K562 (cell line): ENCODE measurements around the gene CACNA1E. TPM values are rescaled to one million over a fixed set of nuclear protein-coding genes. Genes with fewer than 3 reads are reported as not detected.

ENCODE experiments used
- ATAC-seq: fragments of 200-7000 bp; cut with Tn5 transposase; 3 replicates; pipeline ENCODE4 v1.9.1; 2020; ENCODE audit warnings: moderate library complexity
- BruUV-seq: library from RNA; stranded (reverse); fragments of 400-500 nt; replicated peaks from 2 replicates; lab custom pipeline; 2021; lab: Mats Ljungman, UMichigan
- CTCF ChIA-PET: fragments of 300-600 bp; formaldehyde crosslinking; extraction: SDS; loops from one replicate; lab custom pipeline; 2021; ENCODE audit warnings: low intra/inter-chr PET ratio; lab: Yijun Ruan, JAX
- POLR2A ChIA-PET: fragments of 300-600, 350-650 bp; sonication (Branson Sonifier 250); formaldehyde crosslinking; extraction: SDS; loops from one replicate; lab custom pipeline; 2021; ENCODE audit warnings: antibody characterized with exemption, inconsistent platforms; lab: Yijun Ruan, JAX
- DNase-seq, 4 experiments: peaks; one replicate each; pipeline versions ENCODE4 v3.0.0 to v3.0.0-alpha.2; 2011 to 2018; ENCODE audit warnings: low spot score in 3 of 4, mixed read lengths in 3 of 4; ENCODE audit errors: extremely low read depth in 1 of 4
- FAIRE-seq: peaks from 2 replicates; lab custom pipeline; 2011; peaks lifted over from hg19 to GRCh38; lab: Jason Lieb, UNC
- H2AFZ ChIP-seq: 2 replicates; pipeline ENCODE4 v1.6.0; 2011; ENCODE audit warnings: low read depth, low read length, control low read depth, inconsistent platforms
- H3K27ac ChIP-seq: fragments of 200-600 bp; 3 replicates; pipeline ENCODE4 v1.8.0; 2011; ENCODE audit warnings: low read depth, mild to moderate bottlenecking, control low read depth, inconsistent platforms, low read length, moderate library complexity, mixed read lengths; ENCODE audit errors: extremely low read depth
- H3K27me3 ChIP-seq, 2 experiments: fragments of 300-600 bp in 1 of 2; 2 replicates in 1 of 2; 3 replicates in 1 of 2; pipeline versions ENCODE4 v1.6.0 to v1.8.0; 2011; ENCODE audit warnings: inconsistent platforms in 2 of 2, low read length in 2 of 2, mild to moderate bottlenecking in 1 of 2, mixed read lengths in 1 of 2, moderate library complexity in 1 of 2; ENCODE audit not compliant: control insufficient read depth in 2 of 2, insufficient read depth in 2 of 2
- H3K36me3 ChIP-seq: fragments of 300-600 bp; 3 replicates; pipeline ENCODE4 v1.8.0; 2011; ENCODE audit warnings: mild to moderate bottlenecking, low read length, inconsistent platforms; ENCODE audit not compliant: control insufficient read depth, insufficient read depth
- H3K4me1 ChIP-seq, 2 experiments: fragments of 200-600 bp in 1 of 2; replicated peaks in 1 of 2; 2 replicates in 1 of 2; 3 replicates in 1 of 2; pipeline versions ENCODE4 v1.5.1 to v1.8.0; 2011; ENCODE audit warnings: inconsistent platforms in 2 of 2, low read length in 2 of 2, mild to moderate bottlenecking in 1 of 2, mixed read lengths in 1 of 2, moderate library complexity in 1 of 2; ENCODE audit not compliant: control insufficient read depth in 2 of 2, insufficient read depth in 2 of 2
- H3K4me2 ChIP-seq: 2 replicates; pipeline ENCODE4 v1.6.1; 2011; ENCODE audit warnings: low read length, control low read depth, inconsistent platforms, mixed read lengths; ENCODE audit not compliant: insufficient read depth
- H3K4me3 ChIP-seq: fragments of 200-600 bp; sonication (generic), shearing (Covaris generic); 2 replicates; pipeline ENCODE4 v1.5.1; 2016; ENCODE audit warnings: control low read depth, inconsistent platforms
- H3K79me2 ChIP-seq: fragments of 200-600 bp; 3 replicates; pipeline ENCODE4 v1.8.0; 2011; ENCODE audit warnings: low read length, inconsistent platforms; ENCODE audit not compliant: control insufficient read depth, insufficient read depth
- H3K9ac ChIP-seq, 2 experiments: 2 replicates each; pipeline versions ENCODE4 v1.6.0 to v1.6.1; 2011; ENCODE audit warnings: low read depth in 2 of 2, low read length in 2 of 2, control low read depth in 1 of 2, inconsistent platforms in 1 of 2, mild to moderate bottlenecking in 1 of 2, mixed read lengths in 1 of 2; ENCODE audit not compliant: insufficient read depth in 1 of 2
- H3K9me1 ChIP-seq: one replicate; pipeline ENCODE4 v1.6.0; 2011; ENCODE audit warnings: inconsistent platforms, mild to moderate bottlenecking, low read length, moderate library complexity; ENCODE audit not compliant: control insufficient read depth, insufficient read depth
- H3K9me3 ChIP-seq: replicated peaks from 2 replicates; pipeline ENCODE4 v1.5.1; 2011; ENCODE audit warnings: low read depth, low read length, inconsistent platforms; ENCODE audit not compliant: control insufficient read depth, insufficient read depth
- H4K20me1 ChIP-seq: replicated peaks from 2 replicates; pipeline ENCODE4 v1.6.1; 2011; ENCODE audit warnings: low read length, inconsistent platforms, mixed read lengths; ENCODE audit not compliant: control insufficient read depth, insufficient read depth
- ADNP ChIP-seq: fragments of 200-800 bp; sonication (Bioruptor generic); IDR thresholded peaks from 2 replicates; pipeline ENCODE4 v1.6.1; 2016; ENCODE audit warnings: missing genetic modification characterization, missing compliant biosample characterization
- ATF3 ChIP-seq, 2 experiments: fragments of 450-650 bp in 1 of 2; sonication (generic) in 1 of 2; formaldehyde crosslinking in 1 of 2; IDR thresholded peaks in 1 of 2; conservative IDR thresholded peaks in 1 of 2; 2 replicates each; pipeline versions ENCODE4 v1.6.1 to v1.8.1; 2016 to 2023; ENCODE audit warnings: mild to moderate bottlenecking in 2 of 2, moderate library complexity in 2 of 2, inconsistent platforms in 1 of 2, missing genetic modification reagents in 1 of 2
- EHMT2 ChIP-seq: fragments of 450-650 bp; IDR thresholded peaks from 2 replicates; pipeline ENCODE4 v1.6.1; 2018; ENCODE audit warnings: antibody characterized with exemption
- HNRNPUL1 ChIP-seq: fragments of 200-400 bp; formaldehyde crosslinking; IDR thresholded peaks from 2 replicates; pipeline ENCODE4 v1.6.1; 2017; ENCODE audit warnings: low read length
- HOMEZ ChIP-seq: fragments of 250-450 bp; sonication (Bioruptor Pico); IDR thresholded peaks from 2 replicates; pipeline ENCODE4 v1.4.0; 2020; ENCODE audit warnings: mild to moderate bottlenecking, moderate library complexity
- ILK ChIP-seq: fragments of 450-650 bp; IDR thresholded peaks from 2 replicates; pipeline ENCODE4 v1.6.1; 2016; ENCODE audit warnings: missing genetic modification characterization, low read depth, mild to moderate bottlenecking, missing compliant biosample characterization, moderate library complexity, borderline replicate concordance
- KDM2B ChIP-seq: fragments of 250-450 bp; sonication (Bioruptor Pico); IDR thresholded peaks from 2 replicates; pipeline ENCODE4 v1.8.0; 2021; ENCODE audit warnings: mild to moderate bottlenecking, moderate library complexity
- LARP7 ChIP-seq: fragments of 450-650 bp; IDR thresholded peaks from 2 replicates; pipeline ENCODE4 v1.6.1; 2016
- NFE2 ChIP-seq: IDR thresholded peaks from 2 replicates; pipeline ENCODE4 v1.6.1; 2014; ENCODE audit warnings: antibody characterized with exemption, low read depth
- NUFIP1 ChIP-seq: fragments of 450-650 bp; IDR thresholded peaks from 2 replicates; pipeline ENCODE4 v1.6.1; 2018; ENCODE audit not compliant: partially characterized antibody
- OTX1 ChIP-seq: fragments of 450-650 bp; formaldehyde crosslinking; IDR thresholded peaks from 2 replicates; pipeline ENCODE4 v1.4.0; 2022; ENCODE audit warnings: mild to moderate bottlenecking
- PML ChIP-seq: IDR thresholded peaks from 2 replicates; pipeline ENCODE4 v1.6.1; 2012; ENCODE audit warnings: low read length, inconsistent platforms
- TCF7L2 ChIP-seq: fragments of 150-350 bp; IDR thresholded peaks from 2 replicates; pipeline ENCODE4 v1.6.1; 2016; ENCODE audit warnings: low read depth, mild to moderate bottlenecking, low read length, moderate library complexity
- whole genome bisulfite sequencing: fragments of 100-300 bp; shearing (Covaris generic); methylation state at CpG from one replicate; pipeline ENCODE4 v1.1.6; 2016; ENCODE audit warnings: low coverage, mixed read lengths; ENCODE audit not compliant: insufficient coverage; ENCODE audit errors: missing lambda C conversion rate; 5-methylcytosine and 5-hydroxymethylcytosine counted together
- in situ Hi-C: fragments of 300-500 bp; cut with MboI; formaldehyde crosslinking; loops from 4 replicates; pipeline ENCODE4 v1.15.0; 2018; ENCODE audit warnings: inconsistent platforms, mixed read lengths
- intact Hi-C: fragments of 100-400 bp; cut with micrococcal nuclease; formaldehyde crosslinking; loops from 2 replicates; pipeline ENCODE4 v1.14.2; 2022
- polyA plus RNA-seq, 8 experiments: library from polyadenylated mRNA; depleted of rRNA in 4 of 8; stranded (reverse) in 5 of 8; unstranded in 3 of 8; fragments of >200 nt; fragmentation: Nextera tagmentation in 2 of 8; fragmentation: Illumina TruSeq in 1 of 8; extraction: Ambion mirVana in 2 of 8; extraction: Trizol in 1 of 8; gene quantifications; 2 replicates each; pipeline versions ENCODE4 v1.2.1 to v1.2.3, GENCODE V29; 2011 to 2014; ENCODE audit warnings: inconsistent platforms in 1 of 8, missing spikeins in 1 of 8
- total RNA-seq, 7 experiments: library from RNA; depleted of rRNA in 6 of 7; stranded (reverse); fragments of >200 nt in 6 of 7; fragmentation: Illumina TruSeq in 2 of 7; extraction: Trizol in 2 of 7; gene quantifications; 2 replicates each; pipeline versions ENCODE4 v1.2.1 to v1.2.3, GENCODE V29; 2011 to 2021; ENCODE audit warnings: low replicate concordance in 1 of 7

CACNA1E gene
- total and polyA plus RNA-seq, 9 of the 15 experiments (the other 6 are each of a cell fraction or from before 2014, with no cell fraction given) = under 0.01 to 0.04 TPM; not detected in 7

GRCh38 chr1:181484821-181485220 is 1.5 kb downstream of the CACNA1E start:
- intact Hi-C loops = no loop called here
- ChIA-PET CTCF (no interaction called here), POLR2A (no interaction called here)
- in situ Hi-C loops = no loop called here
- BruUV-seq = no TSS peak
- no peak for DNase-seq
- 0% methylated on average over 2 of the region's 2 CpGs for WGBS
- Histone ChIP-seq H3K9me1 (no peaks in the 10 kb centered on the region), H3K27ac (no peak overlapping the region), H3K36me3 (no peaks in the 10 kb centered on the region), H3K9ac (no peak overlapping the region), H3K4me1 (peaks cover 0 to 15% of the 10 kb centered on the region in 2 experiments; a peak in 2 of 5 replicates), H3K9me3 (no peaks in the 10 kb centered on the region), H4K20me1 (no peaks in the 10 kb centered on the region), H3K4me3 (no peak overlapping the region), H3K27me3 (peaks cover 35 to 52% of the 10 kb centered on the region in 2 experiments), H3K79me2 (no peaks in the 10 kb centered on the region), H2AFZ (no peak overlapping the region), H3K4me2 (no peak overlapping the region)
- no peak for FAIRE-seq
- no peak for ATAC-seq
- TF ChIP-seq NUFIP1 (no peak), ILK (tag) (no peak), HOMEZ (CRISPR knock-in tag) (no peak), EHMT2 (no peak), OTX1 (CRISPR knock-in tag) (no peak), KDM2B (CRISPR knock-in tag) (no peak), HNRNPUL1 (no peak), NFE2 (no peak), PML (no peak), TCF7L2 (no peak), LARP7 (no peak), ADNP (tag) (no peak), ATF3 (IDR thresholded peaks at IDR 0.05) (no peak), ATF3 (CRISPR knock-in tag; conservative IDR thresholded peaks at IDR 0.05) (no peak)
